PC-9 (cell line): ENCODE results near the gene SEC14L3. TPM values are rescaled to one million over a fixed set of nuclear protein-coding genes. Genes with fewer than 3 reads are reported as not detected.

Experiments
- BruUV-seq: library from RNA; stranded (reverse); fragments of 400-500 nt; replicated peaks from 2 replicates; lab custom pipeline; 2021; lab: Mats Ljungman, UMichigan
- CTCF ChIA-PET: fragments of 300-600 bp; sonication (Branson Sonifier 250); formaldehyde crosslinking; loops from one replicate; lab custom pipeline; 2022; ENCODE audit warnings: antibody characterized with exemption; lab: Charles Lee
- POLR2A ChIA-PET: fragments of 300-600 bp; sonication (Branson Sonifier 250); formaldehyde crosslinking; loops from one replicate; lab custom pipeline; 2022; ENCODE audit warnings: antibody characterized with exemption; ENCODE audit not compliant: unreplicated experiment; lab: Charles Lee
- DNase-seq, 2 experiments: peaks; one replicate each; pipeline versions ENCODE4 v3.0.0 to v3.0.0-alpha.2; 2015 to 2022; ENCODE audit warnings: mixed read lengths in 1 of 2
- H2AFZ ChIP-seq: fragments of 200-600 bp; sonication (generic); 2 replicates; pipeline ENCODE4 v1.8.1; 2017; ENCODE audit warnings: antibody characterized with exemption
- H3F3A ChIP-seq: fragments of 200-600 bp; sonication (generic); 2 replicates; pipeline ENCODE4 v1.8.1; 2017; ENCODE audit warnings: antibody characterized with exemption, mild to moderate bottlenecking, low read depth; ENCODE audit not compliant: insufficient read depth
- H3K27ac ChIP-seq: fragments of 200-600 bp; sonication (generic); 2 replicates; pipeline ENCODE4 v1.6.1; 2016; ENCODE audit warnings: mixed run types
- H3K27me3 ChIP-seq: fragments of 200-600 bp; sonication (generic); 2 replicates; pipeline ENCODE4 v1.6.1; 2016; ENCODE audit warnings: low read depth, mixed run types; ENCODE audit not compliant: insufficient read depth
- H3K36me3 ChIP-seq: fragments of 200-600 bp; sonication (generic); 2 replicates; pipeline ENCODE4 v1.6.1; 2016; ENCODE audit warnings: low read depth, mixed run types
- H3K4me1 ChIP-seq: fragments of 200-600 bp; sonication (generic); replicated peaks from 2 replicates; pipeline ENCODE4 v1.6.1; 2016; ENCODE audit warnings: mixed run types; ENCODE audit not compliant: insufficient read depth
- H3K4me2 ChIP-seq: fragments of 200-600 bp; sonication (generic); 2 replicates; pipeline ENCODE4 v1.6.1; 2017; ENCODE audit warnings: mixed run types
- H3K4me3 ChIP-seq: fragments of 200-600 bp; sonication (generic); 2 replicates; pipeline ENCODE4 v1.6.1; 2016; ENCODE audit warnings: mixed run types
- H3K79me2 ChIP-seq: fragments of 200-600 bp; sonication (generic); 2 replicates; pipeline ENCODE4 v1.6.1; 2017; ENCODE audit warnings: low read depth, mixed run types
- H3K9me2 ChIP-seq: fragments of 200-600 bp; sonication (generic); 2 replicates; pipeline ENCODE4 v1.8.1; 2017; ENCODE audit warnings: mild to moderate bottlenecking; ENCODE audit not compliant: insufficient read depth
- H3K9me3 ChIP-seq: fragments of 200-600 bp; sonication (generic); 2 replicates; pipeline ENCODE4 v1.8.1; 2016; ENCODE audit warnings: low read depth; ENCODE audit not compliant: insufficient read depth
- H4K20me1 ChIP-seq: fragments of 200-600 bp; sonication (generic); 2 replicates; pipeline ENCODE4 v1.8.1; 2017; ENCODE audit not compliant: insufficient read depth
- EZH2 ChIP-seq: fragments of 200-600 bp; sonication (generic); IDR thresholded peaks from 2 replicates; pipeline ENCODE4 v1.8.0; 2017; ENCODE audit warnings: antibody characterized with exemption, low read depth
- intact Hi-C: fragments of 100-400 bp; cut with micrococcal nuclease; formaldehyde crosslinking; loops from one replicate; pipeline ENCODE4 v1.10.0; 2022; ENCODE audit not compliant: unreplicated experiment
- total RNA-seq: library from RNA; stranded (reverse); gene quantifications from 2 replicates; pipeline ENCODE4 v1.2.3, GENCODE V29; 2021
- TF ChIP-seq, protein P1 (sequence below): fragments of 200-600 bp; sonication (generic); conservative IDR thresholded peaks from 2 replicates; pipeline ENCODE4 v1.6.1; 2017; ENCODE audit warnings: mixed run types, antibody characterized with exemption, mild to moderate bottlenecking, moderate library complexity

The SEC14L3 gene
- total RNA-seq, 1 experiment from 2014 or later, result not detected

DNA sequence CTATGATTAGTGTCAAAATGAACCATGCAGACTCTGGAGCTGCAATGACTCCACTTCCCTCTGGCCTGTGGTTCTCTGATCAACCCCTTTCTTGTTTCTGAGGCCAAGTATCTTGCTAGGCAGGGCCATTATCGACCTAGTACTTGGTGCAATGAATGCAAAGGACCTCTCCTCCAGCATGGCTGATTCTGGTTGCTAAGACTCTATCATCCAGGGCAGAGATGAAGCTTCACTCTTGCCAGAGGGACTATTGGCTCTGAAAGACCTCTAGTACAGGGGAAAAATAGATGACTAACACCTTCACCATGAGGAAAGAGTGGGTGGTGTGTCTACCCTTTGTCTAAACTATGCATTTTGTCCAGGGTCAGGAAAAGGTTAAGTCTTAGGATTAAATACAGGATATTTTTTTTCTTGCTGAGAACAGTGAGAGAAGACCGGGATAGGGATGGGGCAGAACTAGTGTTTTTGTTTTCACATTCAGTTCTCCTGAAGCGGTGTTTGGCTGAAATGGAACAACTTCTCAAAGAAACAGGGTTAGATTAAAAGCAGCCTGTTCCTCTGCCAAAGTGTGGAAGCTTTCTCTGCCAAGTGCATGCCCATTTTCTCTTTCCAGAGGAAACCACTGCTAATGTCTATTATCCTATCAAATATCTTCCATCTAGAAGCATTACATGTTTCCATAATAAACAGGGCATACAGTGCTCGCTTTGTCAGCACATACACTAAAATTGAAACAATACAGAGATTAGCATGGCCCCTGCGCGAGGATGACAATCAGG lies 51.3 kb downstream of the SEC14L3 start:
- no peaks in the 10 kb centered on the region for H4K20me1 ChIP-seq
- H3K9me2 ChIP-seq, result no peaks in the 10 kb centered on the region
- H3K4me2 ChIP-seq, result peak overlapping the region; percentile 88
- peaks cover 81% of the 10 kb centered on the region for H3F3A ChIP-seq
- H3K27ac ChIP-seq, result peak overlapping the region; percentile 93
- peaks cover 68% of the 10 kb centered on the region for H3K4me1 ChIP-seq
- peak overlapping the region; percentile 70; the same call in 1 of the 2 replicates for H3K4me3 ChIP-seq
- peak; percentile 56 to 97 for DNase-seq
- H2AFZ ChIP-seq, result no peak overlapping the region
- H3K9me3 ChIP-seq, result no peaks in the 10 kb centered on the region
- no peak for TF ChIP-seq EZH2
- TF ChIP-seq, protein P1, sequence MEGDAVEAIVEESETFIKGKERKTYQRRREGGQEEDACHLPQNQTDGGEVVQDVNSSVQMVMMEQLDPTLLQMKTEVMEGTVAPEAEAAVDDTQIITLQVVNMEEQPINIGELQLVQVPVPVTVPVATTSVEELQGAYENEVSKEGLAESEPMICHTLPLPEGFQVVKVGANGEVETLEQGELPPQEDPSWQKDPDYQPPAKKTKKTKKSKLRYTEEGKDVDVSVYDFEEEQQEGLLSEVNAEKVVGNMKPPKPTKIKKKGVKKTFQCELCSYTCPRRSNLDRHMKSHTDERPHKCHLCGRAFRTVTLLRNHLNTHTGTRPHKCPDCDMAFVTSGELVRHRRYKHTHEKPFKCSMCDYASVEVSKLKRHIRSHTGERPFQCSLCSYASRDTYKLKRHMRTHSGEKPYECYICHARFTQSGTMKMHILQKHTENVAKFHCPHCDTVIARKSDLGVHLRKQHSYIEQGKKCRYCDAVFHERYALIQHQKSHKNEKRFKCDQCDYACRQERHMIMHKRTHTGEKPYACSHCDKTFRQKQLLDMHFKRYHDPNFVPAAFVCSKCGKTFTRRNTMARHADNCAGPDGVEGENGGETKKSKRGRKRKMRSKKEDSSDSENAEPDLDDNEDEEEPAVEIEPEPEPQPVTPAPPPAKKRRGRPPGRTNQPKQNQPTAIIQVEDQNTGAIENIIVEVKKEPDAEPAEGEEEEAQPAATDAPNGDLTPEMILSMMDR, result no peak
- H3K79me2 ChIP-seq, result peaks cover 24% of the 10 kb centered on the region
- ChIA-PET POLR2A (interaction anchor here (0.5 to 0.7 kb wide), 4 partner anchors 24 to 36 kb away, joined by 3 to 7 read pairs (median 6); no protein-coding TSS in a partner anchor), CTCF (interaction anchor here (1.0 kb wide), 2 partner anchors 9 to 24 kb away, joined by 3 to 7 read pairs; partner anchors contain the start of gene SEC14L2)
- H3K36me3 ChIP-seq, result peaks cover 44% of the 10 kb centered on the region
- BruUV-seq, result no TSS peak
- no peaks in the 10 kb centered on the region for H3K27me3 ChIP-seq
- intact Hi-C loops, result loop anchor here (1.0 to 10.0 kb wide), 2 partner anchors 22 to 184 kb away; partner anchors contain the start of gene TCN2

DNA sequence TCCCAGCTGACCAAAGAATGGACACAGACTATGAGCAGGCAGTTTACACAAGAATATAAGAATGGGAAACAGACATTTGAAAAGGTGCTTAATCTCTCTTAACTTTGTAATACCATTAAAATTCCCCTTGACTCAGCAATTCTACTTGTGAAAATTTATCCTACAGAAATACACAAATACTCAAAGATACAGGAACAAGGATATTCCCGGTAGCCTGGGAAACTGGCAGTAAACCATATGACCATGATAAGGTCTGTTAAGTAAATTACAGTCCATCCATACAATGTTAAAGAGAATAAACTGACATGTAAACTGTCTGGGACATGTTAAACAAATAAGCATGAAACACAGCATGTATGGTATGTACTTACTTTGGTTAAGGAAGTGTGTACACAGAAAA lies 55.0 kb downstream of the SEC14L3 start:
- H3K79me2 ChIP-seq, result peaks cover 12% of the 10 kb centered on the region
- POLR2A ChIA-PET, result no interaction called here
- H3K4me1 ChIP-seq, result peaks cover 55% of the 10 kb centered on the region
- no TSS peak for BruUV-seq
- H3K4me2 ChIP-seq, result peak overlapping the region; percentile 12; the same call in 1 of the 2 replicates
- peaks cover 73% of the 10 kb centered on the region for H3F3A ChIP-seq
- H4K20me1 ChIP-seq, result no peaks in the 10 kb centered on the region
- H3K9me3 ChIP-seq, result no peaks in the 10 kb centered on the region
- no peak overlapping the region for H2AFZ ChIP-seq
- no peaks in the 10 kb centered on the region for H3K9me2 ChIP-seq
- H3K4me3 ChIP-seq, result no peak overlapping the region
- no peak for DNase-seq
- CTCF ChIA-PET, result no interaction called here
- no peaks in the 10 kb centered on the region for H3K27me3 ChIP-seq
- peak overlapping the region; percentile 40 for H3K27ac ChIP-seq
- TF ChIP-seq, protein P1, result no peak
- TF ChIP-seq EZH2, result no peak
- intact Hi-C loops, result no loop called here
- peaks cover 65% of the 10 kb centered on the region for H3K36me3 ChIP-seq

DNA sequence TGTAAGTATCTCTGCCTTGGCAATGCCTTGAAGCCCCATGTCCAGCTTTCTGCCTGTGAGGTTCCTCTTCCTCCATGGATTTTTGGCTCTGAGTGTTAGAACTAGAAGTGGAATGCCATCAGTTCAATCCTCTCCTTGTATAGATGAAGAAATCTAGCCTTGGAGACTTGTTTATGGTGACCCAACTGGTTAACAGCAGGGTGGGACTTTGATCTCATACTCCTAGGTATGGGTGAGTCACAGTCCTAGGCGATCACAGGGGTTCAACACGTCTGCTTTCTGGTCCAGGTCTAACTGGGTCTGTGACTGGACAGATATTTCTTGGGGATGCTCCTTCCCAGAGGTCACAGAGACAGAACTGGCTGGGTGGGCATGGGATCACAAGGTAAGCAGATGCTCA lies 55.4 kb downstream of the SEC14L3 start:
- no peak overlapping the region for H2AFZ ChIP-seq
- H4K20me1 ChIP-seq, result no peaks in the 10 kb centered on the region
- ChIA-PET CTCF (no interaction called here), POLR2A (no interaction called here)
- H3K9me2 ChIP-seq, result no peaks in the 10 kb centered on the region
- H3K27ac ChIP-seq, result peak overlapping the region; percentile 40
- no peaks in the 10 kb centered on the region for H3K27me3 ChIP-seq
- peaks cover 71% of the 10 kb centered on the region for H3F3A ChIP-seq
- H3K4me3 ChIP-seq, result no peak overlapping the region
- H3K4me2 ChIP-seq, result peak overlapping the region; percentile 12
- peaks cover 64% of the 10 kb centered on the region for H3K36me3 ChIP-seq
- no peaks in the 10 kb centered on the region for H3K9me3 ChIP-seq
- no TSS peak for BruUV-seq
- intact Hi-C loops, result no loop called here
- peaks cover 51% of the 10 kb centered on the region for H3K4me1 ChIP-seq
- H3K79me2 ChIP-seq, result peaks cover 8% of the 10 kb centered on the region
- DNase-seq, result peak in 1 of 2 experiments; percentile 80
- TF ChIP-seq, protein P1, result no peak
- no peak for TF ChIP-seq EZH2
